HepG2 (cell line): ENCODE data around the gene RIT2. TPM values are rescaled to one million over a fixed set of nuclear protein-coding genes. Genes with fewer than 3 reads are reported as not detected.

Source experiments
- ATAC-seq: fragments of 200-7000 bp; cut with Tn5 transposase; 3 replicates; pipeline ENCODE4 v1.9.1; 2020; ENCODE audit warnings: mild to moderate bottlenecking, moderate library complexity
- BruUV-seq: library from RNA; stranded (reverse); fragments of 400-500 nt; replicated peaks from 2 replicates; lab custom pipeline; 2021; lab: Mats Ljungman, UMichigan
- CTCF ChIA-PET: fragments of 300-600 bp; formaldehyde crosslinking; extraction: SDS; loops from one replicate; lab custom pipeline; 2021; ENCODE audit warnings: low total read pairs, inconsistent platforms, low intra/inter-chr PET ratio; lab: Yijun Ruan, JAX
- POLR2A ChIA-PET: fragments of 350-600 bp; sonication (Branson Sonifier 250); formaldehyde crosslinking; loops from one replicate; lab custom pipeline; 2020; ENCODE audit warnings: antibody characterized with exemption, inconsistent platforms; lab: Yijun Ruan, JAX
- DNase-seq: peaks from one replicate; pipeline ENCODE4 v3.0.0-alpha.2; 2015; ENCODE audit warnings: low spot score
- FAIRE-seq: peaks from 3 replicates; lab custom pipeline; 2011; peaks lifted over from hg19 to GRCh38; lab: Jason Lieb, UNC
- H2AFZ ChIP-seq: one replicate; pipeline ENCODE4 v1.6.1; 2011; ENCODE audit warnings: low read length, inconsistent platforms
- H3K27ac ChIP-seq: fragments of 300-600 bp; 3 replicates; pipeline ENCODE4 v1.8.0; 2011; ENCODE audit warnings: mixed run types, mild to moderate bottlenecking, mixed read lengths, low read length, inconsistent platforms; ENCODE audit not compliant: insufficient read depth; ENCODE audit errors: extremely low read length
- H3K27me3 ChIP-seq, 2 experiments: fragments of 200-600 bp in 1 of 2; 2 replicates in 1 of 2; 3 replicates in 1 of 2; pipeline versions ENCODE4 v1.6.0 to v1.8.0; 2011; ENCODE audit warnings: low read length in 2 of 2, mild to moderate bottlenecking in 2 of 2, moderate library complexity in 2 of 2, inconsistent platforms in 1 of 2; ENCODE audit not compliant: insufficient read depth in 2 of 2, control insufficient read depth in 1 of 2
- H3K36me3 ChIP-seq, 2 experiments: fragments of 200-600 bp in 1 of 2; replicated peaks in 1 of 2; 2 replicates in 1 of 2; 3 replicates in 1 of 2; pipeline versions ENCODE4 v1.5.1 to v1.8.0; 2011; ENCODE audit warnings: low read length in 2 of 2, inconsistent platforms in 1 of 2; ENCODE audit not compliant: insufficient read depth in 2 of 2, control insufficient read depth in 1 of 2
- H3K4me1 ChIP-seq: 2 replicates; pipeline ENCODE4 v1.5.1; 2012; ENCODE audit warnings: low read length, inconsistent platforms; ENCODE audit not compliant: insufficient read depth
- H3K4me2 ChIP-seq: 2 replicates; pipeline ENCODE4 v1.6.0; 2011; ENCODE audit warnings: low read depth, low read length, inconsistent platforms
- H3K4me3 ChIP-seq, 3 experiments: fragments of 200-600 bp in 1 of 3; sonication (generic), shearing (Covaris generic) in 1 of 3; replicated peaks in 1 of 3; 2 replicates each; pipeline ENCODE4 v1.5.1; 2011 to 2016; ENCODE audit warnings: low read length in 3 of 3, inconsistent platforms in 2 of 3, low read depth in 2 of 3, mild to moderate bottlenecking in 2 of 3, control low read depth in 1 of 3, mixed read lengths in 1 of 3; ENCODE audit not compliant: insufficient read depth in 1 of 3
- H3K79me2 ChIP-seq: one replicate; pipeline ENCODE4 v1.6.1; 2011; ENCODE audit warnings: low read length, inconsistent platforms; ENCODE audit not compliant: insufficient read depth
- H3K9ac ChIP-seq: 2 replicates; pipeline ENCODE4 v1.6.0; 2011; ENCODE audit warnings: mild to moderate bottlenecking, low read depth, low read length, inconsistent platforms; ENCODE audit not compliant: insufficient read depth
- H3K9me3 ChIP-seq: 2 replicates; pipeline ENCODE4 v1.5.1; 2012; ENCODE audit warnings: mild to moderate bottlenecking, low read length
- H4K20me1 ChIP-seq: 2 replicates; pipeline ENCODE4 v1.6.0; 2011; ENCODE audit warnings: inconsistent platforms, mild to moderate bottlenecking, low read length, moderate library complexity; ENCODE audit not compliant: insufficient read depth
- ATAD3A ChIP-seq: sonication (generic); formaldehyde crosslinking; IDR thresholded peaks from 2 replicates; pipeline ENCODE4 v1.4.0; 2020; ENCODE audit warnings: missing genetic modification reagents
- ELF4 ChIP-seq: sonication (generic); formaldehyde crosslinking; IDR thresholded peaks from 2 replicates; pipeline ENCODE4 v1.5.0; 2020; ENCODE audit warnings: missing genetic modification reagents, mild to moderate bottlenecking, moderate library complexity, borderline replicate concordance
- FOXO4 ChIP-seq: sonication (generic); formaldehyde crosslinking; conservative IDR thresholded peaks from 2 replicates; pipeline ENCODE4 v1.8.1; 2023; ENCODE audit warnings: missing genetic modification reagents
- HNRNPK ChIP-seq: fragments of 200-400 bp; formaldehyde crosslinking; IDR thresholded peaks from 2 replicates; pipeline ENCODE4 v1.6.1; 2018; ENCODE audit warnings: low read length, low read depth, moderate library complexity, mild to moderate bottlenecking; ENCODE audit not compliant: poor library complexity, severe bottlenecking
- SRSF9 ChIP-seq: fragments of 200-400 bp; formaldehyde crosslinking; IDR thresholded peaks from 2 replicates; pipeline ENCODE4 v1.6.1; 2018; ENCODE audit warnings: borderline replicate concordance, mild to moderate bottlenecking, low read depth, low read length; ENCODE audit not compliant: insufficient read depth, poor library complexity, severe bottlenecking
- YY1 ChIP-seq: IDR thresholded peaks from 2 replicates; pipeline ENCODE4 v1.6.1; 2011; ENCODE audit warnings: low read length, low read depth, moderate library complexity, mild to moderate bottlenecking; ENCODE audit not compliant: insufficient read depth, insufficient replicate concordance
- ZBTB43 ChIP-seq: sonication (generic); formaldehyde crosslinking; conservative IDR thresholded peaks from 2 replicates; pipeline ENCODE4 v1.4.0; 2020; ENCODE audit warnings: missing genetic modification reagents
- ZC3H13 ChIP-seq: sonication (generic); formaldehyde crosslinking; IDR thresholded peaks from 2 replicates; pipeline ENCODE4 v1.8.1; 2023; ENCODE audit warnings: mild to moderate bottlenecking, missing genetic modification reagents, moderate library complexity
- ZFP36L2 ChIP-seq: sonication (generic); formaldehyde crosslinking; IDR thresholded peaks from 2 replicates; pipeline ENCODE4 v1.4.0; 2020; ENCODE audit warnings: missing genetic modification reagents
- ZNF12 ChIP-seq: sonication (generic); formaldehyde crosslinking; IDR thresholded peaks from 2 replicates; pipeline ENCODE4 v1.5.0; 2020; ENCODE audit warnings: missing genetic modification reagents
- ZNF510 ChIP-seq: sonication (generic); formaldehyde crosslinking; IDR thresholded peaks from 2 replicates; pipeline ENCODE4 v1.4.0; 2020; ENCODE audit warnings: low read depth, mild to moderate bottlenecking, missing genetic modification reagents
- ZNF83 ChIP-seq: sonication (generic); formaldehyde crosslinking; IDR thresholded peaks from 2 replicates; pipeline ENCODE4 v1.4.0; 2020; ENCODE audit warnings: missing genetic modification reagents, mild to moderate bottlenecking, borderline replicate concordance
- WGBS: methylation state at CpG from one replicate; pipeline ENCODE4 v1.1.6; 2017; ENCODE audit warnings: low lambda C conversion rate; 5-methylcytosine and 5-hydroxymethylcytosine counted together
- in situ Hi-C: cut with HindIII; loops from 2 replicates; pipeline ENCODE4 v1.10.0; 2017; ENCODE audit warnings: low pct_unique_long_range_greater_than_20kb; ENCODE audit not compliant: extremely low pct_ligation_motif_present
- intact Hi-C: fragments of 100-400 bp; cut with micrococcal nuclease; formaldehyde crosslinking; loops from one replicate; pipeline ENCODE4 v1.10.0; 2022; ENCODE audit not compliant: unreplicated experiment
- polyA plus RNA-seq, 8 experiments: library from polyadenylated mRNA; depleted of rRNA in 3 of 8; stranded (reverse) in 7 of 8; unstranded in 1 of 8; fragments of >200 nt; fragmentation: Illumina TruSeq in 4 of 8; extraction: Trizol in 4 of 8; gene quantifications; 2 replicates each; pipeline versions ENCODE4 v1.2.1 to v1.2.3, GENCODE V29; 2011 to 2016; ENCODE audit warnings: low read depth in 4 of 8, missing spikeins in 1 of 8, mixed read lengths in 1 of 8; ENCODE audit not compliant: insufficient read depth in 1 of 8
- total RNA-seq, 5 experiments: library from RNA; depleted of rRNA; stranded (reverse); fragments of >200 nt; fragmentation: Illumina TruSeq; extraction: Trizol; gene quantifications; 2 replicates each; pipeline ENCODE4 v1.2.3, GENCODE V29; 2016; ENCODE audit warnings: low read depth in 1 of 5
- TF ChIP-seq, protein P1 (sequence below): sonication (generic); formaldehyde crosslinking; IDR thresholded peaks from 2 replicates; pipeline ENCODE4 v1.5.0; 2020; ENCODE audit warnings: mild to moderate bottlenecking, missing genetic modification reagents, moderate library complexity

The RIT2 gene
- total and polyA plus RNA-seq, 2 of the 13 experiments (the other 11 are each of a cell fraction or from before 2014, with no cell fraction given), result not detected

DNA sequence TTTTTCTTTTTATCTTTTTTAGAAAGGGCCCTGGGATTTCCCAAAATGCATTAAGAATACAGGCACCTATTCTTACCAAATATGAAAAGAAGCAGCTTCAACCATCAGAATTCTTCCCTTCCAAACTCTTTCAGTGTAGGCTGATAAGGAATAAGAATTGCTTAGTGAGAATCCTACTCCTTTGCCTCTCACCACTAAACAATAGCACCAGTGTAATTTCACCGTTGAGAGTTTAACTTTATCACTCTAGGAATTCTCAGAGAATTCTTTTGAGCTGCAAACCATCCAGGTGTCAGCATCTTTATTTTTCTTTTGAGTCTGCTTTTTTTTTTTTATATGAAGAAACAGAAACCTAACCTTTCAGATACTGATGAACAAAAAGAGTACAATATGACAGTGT is 194.9 kb downstream of the RIT2 start:
- in situ Hi-C loops, result no loop called here

More for the DNA sequence above, 194.9 kb downstream of the RIT2 start:
- H3K4me2 ChIP-seq, result no peak overlapping the region
- H4K20me1 ChIP-seq, result no peaks in the 10 kb centered on the region
- no peaks in the 10 kb centered on the region for H3K27me3 ChIP-seq
- H3K4me3 ChIP-seq, result no peak overlapping the region
- H3K9ac ChIP-seq, result no peak overlapping the region
- 0% methylated on average over 1 of the region's 1 CpG for WGBS
- intact Hi-C loops, result no loop called here
- H3K36me3 ChIP-seq, result no peaks in the 10 kb centered on the region
- ATAC-seq (no peak), FAIRE-seq (no peak)
- CTCF ChIA-PET, result no interaction called here
- H3K9me3 ChIP-seq, result no peaks in the 10 kb centered on the region
- no peak overlapping the region for H2AFZ ChIP-seq
- no peaks in the 10 kb centered on the region for H3K4me1 ChIP-seq
- no peaks in the 10 kb centered on the region for H3K79me2 ChIP-seq
- no peak for TF ChIP-seq ZFP36L2
- no peak for TF ChIP-seq ZNF510 (CRISPR knock-in tag)
- TF ChIP-seq ZC3H13 (CRISPR knock-in tag), result no peak
- TF ChIP-seq ELF4, result no peak
- TF ChIP-seq FOXO4 (CRISPR knock-in tag), result no peak
- no peak for TF ChIP-seq HNRNPK
- no peak for TF ChIP-seq ZNF83 (CRISPR knock-in tag)
- no peak for TF ChIP-seq ZNF12
- TF ChIP-seq ZBTB43 (CRISPR knock-in tag), result no peak
- no peak for TF ChIP-seq ATAD3A
- TF ChIP-seq SRSF9, result no peak
- TF ChIP-seq, protein P1, sequence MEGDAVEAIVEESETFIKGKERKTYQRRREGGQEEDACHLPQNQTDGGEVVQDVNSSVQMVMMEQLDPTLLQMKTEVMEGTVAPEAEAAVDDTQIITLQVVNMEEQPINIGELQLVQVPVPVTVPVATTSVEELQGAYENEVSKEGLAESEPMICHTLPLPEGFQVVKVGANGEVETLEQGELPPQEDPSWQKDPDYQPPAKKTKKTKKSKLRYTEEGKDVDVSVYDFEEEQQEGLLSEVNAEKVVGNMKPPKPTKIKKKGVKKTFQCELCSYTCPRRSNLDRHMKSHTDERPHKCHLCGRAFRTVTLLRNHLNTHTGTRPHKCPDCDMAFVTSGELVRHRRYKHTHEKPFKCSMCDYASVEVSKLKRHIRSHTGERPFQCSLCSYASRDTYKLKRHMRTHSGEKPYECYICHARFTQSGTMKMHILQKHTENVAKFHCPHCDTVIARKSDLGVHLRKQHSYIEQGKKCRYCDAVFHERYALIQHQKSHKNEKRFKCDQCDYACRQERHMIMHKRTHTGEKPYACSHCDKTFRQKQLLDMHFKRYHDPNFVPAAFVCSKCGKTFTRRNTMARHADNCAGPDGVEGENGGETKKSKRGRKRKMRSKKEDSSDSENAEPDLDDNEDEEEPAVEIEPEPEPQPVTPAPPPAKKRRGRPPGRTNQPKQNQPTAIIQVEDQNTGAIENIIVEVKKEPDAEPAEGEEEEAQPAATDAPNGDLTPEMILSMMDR, result no peak
- no peak for TF ChIP-seq YY1
- TF ChIP-seq, all 625 proteins: peak for 0
- DNase-seq, result no peak
- no TSS peak for BruUV-seq
- H3K27ac ChIP-seq, result no peak overlapping the region
- POLR2A ChIA-PET, result no interaction called here
